HG02623 (cell line): ENCODE results near the gene SMR3A.

ENCODE experiments used
- ATAC-seq: cut with Tn5 transposase; IDR thresholded peaks from one replicate; pipeline ENCODE4 v1.9.1; 2021; ENCODE audit warnings: moderate library complexity; ENCODE audit not compliant: unreplicated experiment

Gene SMR3A

GRCh38 chr4:70360460-70360859 lies at the start of gene SMR3A:
TSS of gene SMR3A (plus strand) at chr4:70360760. CDS start at chr4:70362116, 1,356 bp downstream.
- no peak for ATAC-seq

DNA sequence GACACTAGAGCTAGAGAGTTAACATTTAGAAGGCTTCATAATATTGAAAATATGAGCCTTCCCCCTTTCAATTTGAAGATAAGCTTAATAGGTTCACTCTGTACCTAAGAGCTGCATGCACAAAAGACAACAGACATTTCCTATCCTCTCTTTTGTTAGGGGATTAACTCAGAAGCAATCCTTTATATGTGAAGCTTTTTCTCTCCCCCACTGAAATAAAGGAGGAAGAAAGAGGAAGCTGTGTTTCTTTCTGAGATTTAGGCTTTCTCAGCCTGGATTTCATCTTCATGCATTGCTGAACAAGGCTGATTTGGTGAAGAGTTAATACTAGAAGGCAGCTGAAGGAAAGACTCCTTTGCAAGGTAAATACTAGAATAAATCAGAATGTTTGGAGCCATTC lies 46.8 kb upstream of the SMR3A start:
- no peak for ATAC-seq

DNA sequence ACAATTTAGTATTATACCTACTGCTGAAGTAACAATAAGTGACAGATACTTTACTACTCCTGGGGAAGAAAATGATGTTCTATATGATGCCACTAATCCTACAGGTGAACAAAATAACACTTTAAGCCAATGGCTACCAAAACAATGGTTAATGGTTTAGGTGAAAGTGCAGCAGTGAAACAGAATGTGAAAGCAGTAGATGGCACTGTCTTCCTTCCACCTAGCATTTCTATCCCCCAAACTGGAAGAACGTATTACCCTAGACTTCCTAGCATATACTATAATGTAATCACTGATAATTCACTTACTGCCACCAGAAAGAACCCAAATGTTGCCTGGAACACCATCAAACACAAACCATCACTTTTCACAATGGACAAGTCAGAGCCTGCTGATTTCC lies 44.6 kb upstream of the SMR3A start:
- peak; percentile 54 for ATAC-seq

DNA sequence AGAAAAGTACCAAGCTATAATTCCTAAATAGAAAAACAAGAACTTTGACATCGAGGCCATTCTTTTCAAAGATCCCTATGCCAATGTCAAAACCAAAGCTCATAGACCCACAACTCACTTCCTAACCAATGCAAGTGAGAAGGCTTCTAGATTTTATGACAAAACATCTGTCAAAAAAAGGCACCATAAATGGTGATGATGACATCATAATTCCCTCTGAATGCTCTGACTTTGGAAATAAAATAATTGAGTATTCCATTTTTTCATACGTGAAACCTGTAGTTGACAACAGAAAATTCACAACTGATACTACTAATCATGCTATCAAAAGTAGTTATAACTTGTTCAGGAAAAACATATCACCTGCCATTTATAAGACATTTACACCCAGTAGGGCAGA lies 34.5 kb upstream of the SMR3A start:
- ATAC-seq = no peak

DNA sequence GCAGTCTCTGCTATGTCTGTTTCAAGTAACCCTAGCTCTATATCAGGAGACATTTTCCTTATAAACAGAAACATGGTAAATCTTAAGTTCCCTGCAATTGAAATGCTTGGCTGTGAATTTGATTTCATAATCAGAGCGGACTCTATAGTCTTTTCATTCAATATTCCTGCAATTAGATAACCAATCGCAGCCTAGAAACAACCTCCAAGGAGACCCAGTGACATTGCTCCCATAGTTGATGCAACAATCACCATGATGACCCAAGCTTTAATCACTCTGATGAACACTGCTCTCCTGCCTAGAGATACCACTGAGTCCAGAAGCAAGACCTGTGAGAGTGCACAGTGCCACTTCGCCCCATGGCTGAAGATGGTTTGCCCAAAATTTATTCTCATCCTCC lies 25.9 kb upstream of the SMR3A start, which contains the start of gene CABS1:
Gene CABS1, plus strand, starts transcription at position 301 of the 400 bp plus-strand sequence. Its CDS starts 59 bp downstream, at position 360.
- no peak for ATAC-seq

- no peak for ATAC-seq
Measured at GRCh38 chr4:70336043-70336442, 24.5 kb upstream of the SMR3A start.

DNA sequence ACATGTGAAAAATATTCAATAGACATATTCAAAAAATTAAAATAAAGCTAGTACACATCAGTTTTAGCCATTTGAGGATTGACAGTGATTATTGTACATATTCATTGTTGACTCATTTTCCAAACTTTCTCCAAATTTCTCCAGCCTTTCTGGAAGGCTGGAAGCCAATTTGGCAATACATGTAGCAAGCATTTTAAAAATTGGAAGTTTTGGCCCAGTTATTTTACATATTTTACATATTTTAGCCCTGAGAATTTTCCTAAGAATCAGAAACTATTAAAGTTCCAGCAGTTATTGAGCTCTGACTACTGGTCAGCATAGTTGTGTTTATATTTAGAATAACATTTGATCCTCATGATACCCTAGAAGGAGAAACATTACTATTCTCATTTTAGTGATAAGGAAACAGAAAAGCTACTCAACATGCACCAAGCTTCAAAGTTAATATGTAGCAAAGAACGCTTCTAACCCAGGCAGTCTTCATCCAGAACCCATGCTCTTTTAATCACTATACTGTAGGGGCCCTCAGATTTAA lies 22.6 kb upstream of the SMR3A start:
- ATAC-seq = no peak

DNA sequence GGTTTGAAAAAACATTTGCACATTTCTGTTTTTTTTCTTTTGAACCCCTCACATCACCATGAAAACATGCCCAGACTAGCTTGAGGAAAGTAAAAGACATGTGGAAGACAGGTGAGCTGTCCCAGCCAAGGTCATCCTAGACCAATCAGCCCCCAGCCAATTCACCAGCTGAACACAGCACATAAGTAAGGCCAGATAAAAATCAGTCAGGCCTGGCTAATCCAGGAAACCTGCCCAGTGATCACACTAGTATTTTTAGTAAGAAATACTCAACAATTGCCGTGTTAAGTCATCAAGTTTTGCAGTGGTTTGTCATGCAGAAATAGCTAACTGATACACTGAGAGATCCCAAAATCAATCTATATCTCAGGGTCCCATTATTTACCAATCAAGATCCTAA lies 4.4 kb upstream of the SMR3A start:
- ATAC-seq = no peak

DNA sequence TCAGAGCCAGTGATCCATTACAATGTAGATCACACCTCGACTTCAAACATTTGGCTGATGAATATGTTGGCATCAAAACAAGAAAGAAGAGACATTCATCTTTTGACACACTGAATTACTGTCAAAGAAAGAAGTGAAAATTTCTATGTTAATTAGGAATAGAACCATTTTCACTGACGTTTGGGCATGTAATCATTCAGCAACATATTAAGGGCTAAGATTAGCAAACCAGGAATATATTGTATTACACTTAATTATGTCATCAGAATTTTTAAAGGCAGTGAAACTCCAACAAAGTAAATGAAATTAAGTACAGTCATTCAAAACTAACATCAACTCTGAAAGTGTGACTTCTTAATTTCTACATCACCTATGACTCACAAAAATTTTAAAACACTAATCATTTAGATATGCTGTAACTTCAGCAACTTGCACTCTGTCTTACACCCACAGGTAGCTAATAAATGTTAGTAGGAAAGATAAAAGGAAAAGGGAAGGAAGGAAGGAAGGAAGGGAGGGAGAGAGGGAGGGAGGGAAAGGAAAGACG lies 1.4 kb upstream of the SMR3A start:
- no peak for ATAC-seq

DNA sequence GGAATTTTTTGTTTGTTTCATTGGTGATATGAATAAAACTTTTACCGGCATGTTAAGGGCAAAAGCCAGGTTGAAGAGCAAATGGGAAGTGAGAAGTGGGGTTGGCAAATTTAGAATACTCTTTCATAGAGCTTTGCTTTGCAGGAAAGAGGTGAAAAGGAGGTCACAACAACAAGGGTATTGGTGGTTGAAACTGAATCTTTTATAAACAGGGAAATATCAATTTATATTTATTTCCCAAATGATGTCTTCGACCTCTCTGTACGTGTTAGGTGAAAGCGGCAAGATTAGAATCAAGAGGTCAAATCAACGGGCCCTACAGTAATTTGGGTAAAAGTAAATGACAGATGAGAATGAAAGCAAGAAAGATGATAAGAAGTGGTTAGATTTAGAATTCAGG lies 3.4 kb downstream of the SMR3A start:
- ATAC-seq = no peak

GRCh38 chr4:70365479-70365878 lies 4.9 kb downstream of the SMR3A start:
- no peak for ATAC-seq

- ATAC-seq = no peak
Measured at GRCh38 chr4:70367813-70368212, 7.3 kb downstream of the SMR3A start.

- no peak for ATAC-seq
Measured at GRCh38 chr4:70371987-70372386, 11.4 kb downstream of the SMR3A start.

- no peak for ATAC-seq
Measured at GRCh38 chr4:70372760-70373159, 12.2 kb downstream of the SMR3A start.

- ATAC-seq = no peak
Measured at GRCh38 chr4:70380578-70380977, 20.0 kb downstream of the SMR3A start.

- ATAC-seq = no peak
Measured at GRCh38 chr4:70382691-70383181, 22.2 kb downstream of the SMR3A start, which contains the start of gene SMR3B. TSS of gene SMR3B (plus strand) at chr4:70383131. CDS start at chr4:70384511, 1,380 bp downstream.

- ATAC-seq = peak; percentile 45
Measured at GRCh38 chr4:70392057-70392776, 31.7 kb downstream of the SMR3A start.

DNA sequence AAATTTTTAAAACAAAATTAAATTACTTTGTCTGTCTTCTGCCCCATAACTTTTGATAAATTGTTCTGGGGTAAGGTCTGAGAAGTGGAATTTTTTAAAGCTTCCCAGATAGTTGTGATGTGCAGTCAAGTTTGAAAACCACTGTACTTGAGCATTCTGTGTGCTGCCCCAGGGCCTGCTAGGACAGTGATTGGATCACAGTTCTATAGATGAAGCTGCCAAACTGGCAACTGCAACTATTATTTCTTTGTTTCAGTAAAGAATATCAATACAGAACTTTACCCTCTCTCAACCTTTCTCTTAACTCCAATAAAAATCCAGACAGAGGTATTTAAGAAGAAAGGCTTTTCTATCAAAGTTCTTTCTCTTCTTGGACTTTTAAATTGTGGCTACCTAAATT lies 37.0 kb downstream of the SMR3A start, which contains the start of gene OPRPN:
Gene OPRPN, plus strand, starts transcription at position 361 of the 400 bp plus-strand sequence. CDS start 1,346 bp downstream, outside the sequence.
- ATAC-seq = no peak

DNA sequence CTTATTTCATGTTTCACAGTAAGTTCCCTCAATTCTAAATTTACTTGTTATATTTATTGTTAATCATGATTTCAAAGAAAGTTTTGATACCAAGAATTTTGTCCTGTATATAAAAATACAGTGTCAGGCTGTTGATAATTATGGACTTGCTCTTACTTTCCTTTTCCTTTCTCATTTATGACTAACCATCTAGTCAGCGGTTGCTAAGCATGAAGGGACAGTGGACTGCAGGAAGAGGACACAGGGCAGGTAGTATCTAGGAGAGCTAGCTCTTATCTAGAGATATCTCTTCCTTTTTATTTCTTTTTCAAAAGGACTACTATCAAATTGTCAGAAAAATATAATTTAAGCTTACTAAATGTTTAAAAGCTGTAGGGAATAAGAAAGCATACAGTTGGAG lies 38.8 kb downstream of the SMR3A start:
- ATAC-seq = peak; percentile 39

GRCh38 chr4:70402762-70403161 lies 42.2 kb downstream of the SMR3A start:
- peak; percentile 41 for ATAC-seq

- ATAC-seq = no peak
Measured at GRCh38 chr4:70405765-70406164, 45.2 kb downstream of the SMR3A start.
